Measurements from ENCODE around the gene AKAP1.

DNA sequence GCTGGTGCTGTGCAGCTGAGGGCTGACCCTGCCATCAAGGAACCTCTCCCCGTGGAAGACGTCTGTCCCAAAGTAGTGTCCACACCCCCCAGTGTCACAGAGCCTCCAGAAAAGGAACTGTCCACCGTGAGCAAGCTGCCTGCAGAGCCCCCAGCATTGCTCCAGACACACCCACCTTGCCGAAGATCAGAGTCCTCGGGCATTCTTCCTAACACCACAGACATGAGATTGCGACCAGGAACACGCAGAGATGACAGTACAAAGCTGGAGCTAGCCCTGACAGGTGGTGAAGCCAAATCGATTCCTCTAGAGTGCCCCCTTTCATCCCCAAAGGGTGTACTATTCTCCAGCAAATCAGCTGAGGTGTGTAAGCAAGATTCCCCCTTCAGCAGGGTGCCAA lies 20.5 kb downstream of the AKAP1 start:
- TF ChIP-seq EP300 (IDR thresholded peaks at IDR 0.05) (no peak), POLR2A (IDR thresholded peaks at IDR 0.05) (no peak)
